Activated CD4-positive, alpha-beta T cell treated with anti-CD3 and anti-CD28 coated beads, Interleukin-2, Interleukin-4, amounts not matched to agents 100 ng/mL and 50 ng/mL, durations not matched to agents 16 hours and 8 hours (primary cell): Measurements from ENCODE around the gene CAMSAP2.

Experiments
- DNase-seq: peaks from one replicate; pipeline ENCODE4 v3.0.0-alpha.2; 2020; ENCODE audit warnings: low spot score

CAMSAP2 gene

DNA sequence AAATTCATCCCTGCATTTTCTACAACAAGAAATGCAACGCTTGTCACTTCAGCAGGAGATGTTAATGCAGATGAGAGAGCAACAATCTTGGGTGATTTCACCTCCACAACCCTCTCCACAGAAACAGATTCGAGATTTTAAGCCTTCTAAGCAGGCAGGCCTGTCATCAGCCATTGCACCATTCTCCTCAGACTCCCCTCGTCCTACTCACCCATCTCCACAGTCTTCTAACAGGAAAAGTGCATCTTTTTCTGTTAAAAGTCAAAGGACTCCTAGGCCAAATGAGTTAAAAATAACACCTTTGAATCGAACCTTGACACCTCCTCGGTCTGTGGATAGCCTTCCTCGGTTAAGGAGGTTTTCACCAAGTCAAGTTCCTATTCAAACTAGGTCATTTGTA, 110.7 kb downstream of the CAMSAP2 start:
- no peak for DNase-seq

GRCh38 chr1:200850554-200850953, 111.9 kb downstream of the CAMSAP2 start:
- DNase-seq, result no peak

- no peak for DNase-seq
Measured at GRCh38 chr1:200856716-200857357, 118.1 kb downstream of the CAMSAP2 start.

GRCh38 chr1:200857804-200858203, 119.1 kb downstream of the CAMSAP2 start:
- no peak for DNase-seq

- no peak for DNase-seq
Measured at GRCh38 chr1:200861937-200862647, 123.4 kb downstream of the CAMSAP2 start.

- DNase-seq, result no peak
Measured at GRCh38 chr1:200862713-200863415, 124.2 kb downstream of the CAMSAP2 start.

DNA sequence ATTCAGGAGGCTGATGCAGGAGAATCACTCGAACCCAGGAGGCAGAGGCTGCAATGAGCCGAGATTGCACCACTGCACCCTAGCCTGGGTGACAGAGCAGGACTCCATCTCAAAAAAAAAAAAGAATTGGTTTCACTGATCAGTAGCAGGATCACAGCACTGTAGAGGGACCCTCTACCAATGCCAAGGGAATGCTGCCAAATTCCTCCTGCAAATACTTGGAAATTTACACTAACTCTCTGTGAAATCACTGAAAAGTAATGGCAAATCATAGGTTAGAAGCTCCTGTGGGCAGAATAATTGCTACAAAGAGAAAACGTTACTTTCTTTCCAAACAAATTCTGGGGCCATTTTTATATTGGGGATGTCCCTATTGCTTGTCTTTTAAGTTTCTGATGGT, 127.4 kb downstream of the CAMSAP2 start:
- no peak for DNase-seq

GRCh38 chr1:200866521-200866920, 127.8 kb downstream of the CAMSAP2 start:
- peak; percentile 61 for DNase-seq

DNA sequence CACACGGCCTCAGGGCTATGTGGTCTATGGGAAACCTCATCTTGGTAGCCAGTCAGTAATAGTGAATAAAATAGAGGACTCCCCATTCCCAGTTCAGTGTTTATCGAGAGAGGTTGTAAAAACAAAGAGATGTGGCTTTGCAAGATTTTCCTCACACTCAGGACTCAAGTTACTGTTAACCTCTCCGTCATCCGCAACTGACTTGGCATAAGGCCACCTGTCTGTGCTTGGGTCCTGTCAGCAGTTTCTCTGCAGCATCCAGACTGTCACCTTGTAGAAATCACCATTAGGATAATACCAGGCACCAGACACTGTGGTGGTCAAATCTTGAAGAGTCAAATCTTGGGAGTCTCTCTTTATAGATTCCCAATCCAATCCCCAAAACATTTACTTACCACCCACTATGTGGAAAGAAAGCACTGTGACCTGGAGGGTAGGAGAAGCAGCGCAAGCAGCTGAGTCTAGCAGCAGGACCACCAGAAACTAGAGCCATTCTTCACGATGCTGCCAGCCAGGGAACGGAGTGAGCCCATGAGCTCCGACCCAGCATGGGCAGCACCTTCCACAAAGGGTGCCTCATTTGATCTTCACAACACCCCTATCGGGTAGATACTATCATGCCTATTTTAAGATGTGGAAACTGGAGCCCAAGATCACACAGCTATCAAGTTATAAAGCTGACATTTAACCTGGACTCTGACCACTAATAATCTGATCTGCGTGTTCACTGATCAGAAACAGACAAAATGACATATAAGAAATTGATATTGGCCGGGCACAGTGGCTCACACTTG, 128.5 kb downstream of the CAMSAP2 start:
- no peak for DNase-seq

- no peak for DNase-seq
Measured at GRCh38 chr1:200869376-200869752, 130.7 kb downstream of the CAMSAP2 start.

- DNase-seq, result peak; percentile 78
Measured at GRCh38 chr1:200869753-200870391, 131.2 kb downstream of the CAMSAP2 start.

- DNase-seq, result no peak
Measured at GRCh38 chr1:200872446-200873115, 133.9 kb downstream of the CAMSAP2 start, which contains the start of gene GPR25. TSS of gene GPR25 (plus strand) at chr1:200872981. CDS start at chr1:200873038, 57 bp downstream.

GRCh38 chr1:200873116-200873670, 134.5 kb downstream of the CAMSAP2 start:
- DNase-seq, result no peak

DNA sequence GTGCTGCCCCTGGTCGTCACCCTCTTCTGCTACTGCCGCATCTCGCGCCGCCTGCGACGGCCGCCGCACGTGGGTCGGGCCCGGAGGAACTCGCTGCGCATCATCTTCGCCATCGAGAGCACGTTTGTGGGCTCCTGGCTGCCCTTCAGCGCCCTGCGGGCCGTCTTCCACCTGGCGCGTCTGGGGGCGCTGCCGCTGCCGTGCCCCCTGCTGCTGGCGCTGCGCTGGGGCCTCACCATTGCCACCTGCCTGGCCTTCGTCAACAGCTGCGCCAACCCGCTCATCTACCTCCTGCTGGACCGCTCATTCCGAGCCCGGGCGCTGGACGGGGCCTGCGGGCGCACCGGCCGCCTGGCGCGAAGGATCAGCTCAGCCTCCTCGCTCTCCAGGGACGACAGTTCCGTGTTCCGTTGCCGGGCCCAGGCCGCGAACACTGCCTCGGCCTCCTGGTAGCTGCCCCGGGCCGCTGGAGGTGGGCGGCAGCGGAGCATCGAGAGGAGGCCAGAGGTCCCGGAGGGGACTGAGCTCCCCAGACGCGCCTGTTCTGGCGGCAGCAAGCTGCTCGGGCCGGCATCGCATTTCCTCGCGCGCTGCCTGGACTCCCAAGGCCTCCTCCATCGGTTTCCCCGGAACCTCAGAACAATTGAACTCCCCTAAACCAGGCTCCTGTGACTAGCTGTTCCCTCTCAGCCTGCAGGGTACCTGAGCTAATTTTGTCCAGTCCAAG, 135.1 kb downstream of the CAMSAP2 start:
- DNase-seq, result no peak

GRCh38 chr1:200874694-200875093, 136.0 kb downstream of the CAMSAP2 start:
- DNase-seq, result no peak

DNA sequence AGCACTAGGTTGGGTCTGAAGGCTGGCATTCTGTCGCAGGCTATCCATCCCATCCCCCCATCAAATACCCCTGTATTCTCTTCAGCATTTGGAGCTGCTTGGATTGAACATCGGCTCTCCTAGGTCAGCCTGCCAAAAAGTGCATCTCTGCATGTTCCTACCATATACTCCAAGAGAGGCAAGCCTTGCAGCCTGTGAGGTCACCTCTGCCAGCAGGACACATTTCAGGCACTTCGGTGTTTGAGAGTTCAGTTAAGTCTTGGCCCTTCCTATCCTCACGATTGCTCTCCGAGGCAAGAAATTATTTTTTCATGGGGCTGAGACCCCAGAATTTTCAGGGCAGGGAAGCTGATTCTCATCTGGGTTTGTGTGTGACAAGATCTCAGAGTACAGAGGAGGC, 136.7 kb downstream of the CAMSAP2 start:
- DNase-seq, result no peak

- DNase-seq, result no peak
Measured at GRCh38 chr1:200877010-200877409, 138.3 kb downstream of the CAMSAP2 start.

- DNase-seq, result peak; percentile 91
Measured at GRCh38 chr1:200877839-200878551, 139.3 kb downstream of the CAMSAP2 start.

DNA sequence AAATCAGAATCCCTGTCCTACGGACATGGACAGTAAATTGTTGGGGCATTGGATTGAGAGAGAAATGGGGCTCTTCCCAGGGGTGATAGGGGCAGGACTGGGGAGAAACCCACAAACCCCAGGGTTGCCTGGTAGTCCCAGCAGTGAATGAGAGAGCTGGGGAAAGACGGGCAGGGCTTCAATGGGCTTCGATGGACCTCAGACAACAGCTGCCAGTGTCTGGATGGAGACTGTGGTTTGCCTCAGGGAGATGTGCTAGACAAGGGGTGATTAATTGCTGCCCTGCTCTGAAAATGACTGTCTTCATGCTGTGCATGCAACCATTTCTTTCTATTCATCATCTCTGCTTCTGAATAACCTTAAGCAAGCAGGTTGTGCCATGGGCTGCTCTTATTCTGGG, 141.5 kb downstream of the CAMSAP2 start:
- peak; percentile 59 for DNase-seq

- no peak for DNase-seq
Measured at GRCh38 chr1:200883118-200883517, 144.4 kb downstream of the CAMSAP2 start.
